Mesenchymal stem cell (in vitro differentiated cells and primary cell): ENCODE measurements around the gene OR10A2.
A peak's percentile ranks its signal among the peaks of the same experiment; 100 is the strongest.

Source experiments
- DNase-seq: peaks from one replicate; pipeline ENCODE4 v3.0.0-alpha.2; 2013
- H2AFZ ChIP-seq: one replicate; pipeline ENCODE4 v1.6.1; 2013; ENCODE audit warnings: low read depth, mild to moderate bottlenecking, control low read depth, inconsistent platforms, low read length, moderate library complexity
- H2AK5ac ChIP-seq: 2 replicates; pipeline ENCODE4 v1.6.1; 2013; ENCODE audit warnings: low read length, moderate library complexity, mild to moderate bottlenecking, inconsistent platforms; ENCODE audit not compliant: severe bottlenecking
- H2BK120ac ChIP-seq: one replicate; pipeline ENCODE4 v1.6.1; 2013; ENCODE audit warnings: low read depth, mild to moderate bottlenecking, inconsistent platforms, low read length, moderate library complexity
- H2BK12ac ChIP-seq, 2 experiments: one replicate each; pipeline ENCODE4 v1.6.1; 2013; ENCODE audit warnings: inconsistent platforms in 2 of 2, low read length in 2 of 2, mild to moderate bottlenecking in 2 of 2, moderate library complexity in 2 of 2, control low read depth in 1 of 2
- H2BK15ac ChIP-seq: one replicate; pipeline ENCODE4 v1.6.1; 2013; ENCODE audit warnings: mild to moderate bottlenecking, low read depth, inconsistent platforms; ENCODE audit not compliant: poor library complexity, severe bottlenecking
- H2BK5ac ChIP-seq: 2 replicates; pipeline ENCODE4 v1.6.1; 2013; ENCODE audit warnings: low read depth, mild to moderate bottlenecking, low read length, control low read depth, inconsistent platforms; ENCODE audit not compliant: poor library complexity, severe bottlenecking
- H3K14ac ChIP-seq, 2 experiments: one replicate each; pipeline ENCODE4 v1.6.1; 2013; ENCODE audit warnings: inconsistent platforms in 2 of 2, low read length in 2 of 2, control low read depth in 1 of 2, mild to moderate bottlenecking in 1 of 2, moderate library complexity in 1 of 2
- H3K18ac ChIP-seq, 2 experiments: one replicate each; pipeline ENCODE4 v1.6.1; 2013; ENCODE audit warnings: inconsistent platforms in 2 of 2, low read length in 2 of 2, control low read depth in 1 of 2, low read depth in 1 of 2, mild to moderate bottlenecking in 1 of 2
- H3K23ac ChIP-seq, 2 experiments: one replicate each; pipeline ENCODE4 v1.6.1; 2013; ENCODE audit warnings: inconsistent platforms in 2 of 2, low read length in 2 of 2, mild to moderate bottlenecking in 2 of 2, moderate library complexity in 2 of 2, control low read depth in 1 of 2
- H3K27ac ChIP-seq: 2 replicates; pipeline ENCODE4 v1.5.1; 2013; ENCODE audit warnings: mild to moderate bottlenecking, moderate library complexity, low read length, control low read depth, inconsistent platforms; ENCODE audit not compliant: poor library complexity, severe bottlenecking
- H3K27me3 ChIP-seq, 2 experiments: 2 replicates each; pipeline versions ENCODE4 v1.6.1 to v1.7.0; 2013; ENCODE audit warnings: low read length in 2 of 2, mild to moderate bottlenecking in 2 of 2, moderate library complexity in 2 of 2, control low read depth in 1 of 2, inconsistent platforms in 1 of 2; ENCODE audit not compliant: control insufficient read depth in 1 of 2, insufficient read depth in 1 of 2
- H3K36me3 ChIP-seq, 2 experiments: 2 replicates each; pipeline versions ENCODE4 v1.6.1 to v1.7.0; 2013; ENCODE audit warnings: low read length in 2 of 2, control low read depth in 1 of 2, inconsistent platforms in 1 of 2, low read depth in 1 of 2, mild to moderate bottlenecking in 1 of 2; ENCODE audit not compliant: insufficient read depth in 2 of 2, control insufficient read depth in 1 of 2
- H3K4ac ChIP-seq, 2 experiments: one replicate each; pipeline ENCODE4 v1.6.1; 2013; ENCODE audit warnings: inconsistent platforms in 2 of 2, low read length in 2 of 2, mild to moderate bottlenecking in 2 of 2, moderate library complexity in 2 of 2, control low read depth in 1 of 2, low read depth in 1 of 2
- H3K4me1 ChIP-seq: 2 replicates; pipeline ENCODE4 v1.6.1; 2013; ENCODE audit warnings: low read depth, low read length, control low read depth; ENCODE audit not compliant: control insufficient read depth, insufficient read depth
- H3K4me2 ChIP-seq: 2 replicates; pipeline ENCODE4 v1.6.1; 2013; ENCODE audit warnings: low read length, mild to moderate bottlenecking, inconsistent platforms; ENCODE audit not compliant: poor library complexity, severe bottlenecking
- H3K4me3 ChIP-seq, 2 experiments: 2 replicates each; pipeline versions ENCODE4 v1.5.1 to v1.7.0; 2013; ENCODE audit warnings: low read length in 2 of 2, mild to moderate bottlenecking in 2 of 2, control low read depth in 1 of 2, low read depth in 1 of 2; ENCODE audit not compliant: insufficient read depth in 1 of 2
- H3K79me1 ChIP-seq: replicated peaks from 2 replicates; pipeline ENCODE4 v1.6.1; 2013; ENCODE audit warnings: mild to moderate bottlenecking, control low read depth, low read length, inconsistent platforms; ENCODE audit not compliant: poor library complexity, severe bottlenecking
- H3K9ac ChIP-seq: 2 replicates; pipeline ENCODE4 v1.7.0; 2013; ENCODE audit warnings: mild to moderate bottlenecking, low read length, moderate library complexity
- H3K9me3 ChIP-seq: 2 replicates; pipeline ENCODE4 v1.7.0; 2013; ENCODE audit warnings: mild to moderate bottlenecking, low read length; ENCODE audit not compliant: control insufficient read depth
- H4K8ac ChIP-seq: one replicate; pipeline ENCODE4 v1.6.1; 2013; ENCODE audit warnings: inconsistent platforms, mild to moderate bottlenecking, low read length, moderate library complexity
- H4K91ac ChIP-seq: one replicate; pipeline ENCODE4 v1.6.1; 2013; ENCODE audit warnings: mild to moderate bottlenecking, low read length, inconsistent platforms
- WGBS: methylation state at CpG from one replicate; pipeline ENCODE4 v1.1.7; 2013; ENCODE audit warnings: mixed read lengths; 5-methylcytosine and 5-hydroxymethylcytosine counted together

Gene OR10A2

DNA sequence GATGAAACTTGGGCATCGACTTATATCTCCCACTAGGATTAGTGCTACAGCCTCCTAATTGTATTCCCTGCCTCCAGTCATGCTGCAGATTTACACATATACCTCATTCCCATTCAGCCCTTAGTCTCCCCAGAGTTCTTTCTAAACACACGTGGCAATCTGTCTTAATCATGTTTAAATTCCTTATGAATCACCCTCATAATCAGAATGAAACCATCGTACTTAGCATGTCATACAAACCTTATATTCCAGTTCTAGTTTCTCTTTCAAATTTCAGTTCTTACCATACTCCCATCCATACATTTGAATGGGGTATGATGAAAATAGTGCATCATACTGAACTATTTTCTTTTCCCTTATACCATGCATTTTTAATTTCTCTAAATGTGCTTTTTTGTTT lies 6.0 kb upstream of the OR10A2 start:
- H3K27me3 ChIP-seq: no peaks in the 10 kb centered on the region
- no peak for DNase-seq
- WGBS: 69% methylated on average over 3 of the region's 3 CpGs
- H3K9ac ChIP-seq: no peak overlapping the region
- H2AFZ ChIP-seq: no peak overlapping the region
- no peak overlapping the region for H3K4me2 ChIP-seq
- no peak overlapping the region for H2BK12ac ChIP-seq
- H3K4ac ChIP-seq: no peak overlapping the region
- H3K23ac ChIP-seq: no peak overlapping the region
- no peaks in the 10 kb centered on the region for H3K4me1 ChIP-seq
- no peak overlapping the region for H2BK120ac ChIP-seq
- no peak overlapping the region for H2AK5ac ChIP-seq
- peaks cover 13% of the 10 kb centered on the region for H3K9me3 ChIP-seq
- H3K27ac ChIP-seq: no peak overlapping the region
- H4K91ac ChIP-seq: no peak overlapping the region
- no peaks in the 10 kb centered on the region for H3K36me3 ChIP-seq
- no peak overlapping the region for H2BK15ac ChIP-seq
- H2BK5ac ChIP-seq: no peak overlapping the region
- no peak overlapping the region for H3K14ac ChIP-seq
- H3K79me1 ChIP-seq: no peaks in the 10 kb centered on the region
- H3K4me3 ChIP-seq: no peak overlapping the region
- H3K18ac ChIP-seq: no peak overlapping the region
- no peak overlapping the region for H4K8ac ChIP-seq

DNA sequence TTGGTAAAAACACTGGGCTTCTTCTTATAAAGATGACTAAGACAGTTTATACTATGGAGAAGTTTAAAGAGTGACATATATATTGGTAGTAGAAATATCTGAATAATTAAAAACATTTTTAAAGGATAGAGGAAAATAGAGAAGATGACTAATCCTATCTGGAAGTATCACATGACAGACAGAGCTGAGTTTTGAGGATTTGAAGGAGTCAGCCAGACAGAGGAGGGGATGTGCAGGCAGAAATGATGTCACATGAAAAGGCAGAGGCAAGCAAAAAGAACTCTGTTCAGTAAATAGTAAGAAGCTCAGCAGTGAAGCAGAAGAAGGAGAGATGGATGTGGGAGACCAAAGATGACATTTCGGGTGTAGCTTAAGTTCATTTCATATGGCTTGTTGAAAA lies 1.6 kb downstream of the OR10A2 start:
- no peak overlapping the region for H3K4me3 ChIP-seq
- H3K4me1 ChIP-seq: no peaks in the 10 kb centered on the region

DNA sequence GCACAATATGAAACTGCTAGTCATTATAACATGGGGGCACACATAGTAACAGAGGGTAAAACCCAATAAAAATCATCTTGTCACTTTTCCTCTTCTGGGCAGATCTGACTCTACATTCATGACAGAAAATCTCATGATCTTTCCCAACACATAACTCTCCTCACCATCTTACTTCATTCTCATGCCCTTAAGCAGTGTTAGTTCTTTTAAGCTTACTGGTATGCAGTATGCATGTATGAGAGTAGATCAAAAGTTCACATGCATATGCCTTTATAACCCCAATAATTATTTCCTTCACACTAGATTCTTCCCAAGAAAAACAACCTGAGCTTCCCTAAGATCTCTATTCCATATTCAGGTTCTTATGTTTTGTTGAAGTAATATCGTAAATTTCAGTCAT lies 8.4 kb downstream of the OR10A2 start:
- Histone ChIP-seq H3K36me3 (no peaks in the 10 kb centered on the region), H3K27ac (no peak overlapping the region), H3K4me3 (no peak overlapping the region), H3K9ac (no peak overlapping the region), H4K8ac (no peak overlapping the region), H3K9me3 (no peaks in the 10 kb centered on the region), H3K18ac (no peak overlapping the region), H3K4me1 (no peaks in the 10 kb centered on the region), H4K91ac (no peak overlapping the region), H2BK15ac (no peak overlapping the region), H2BK12ac (no peak overlapping the region), H3K4me2 (no peak overlapping the region), H3K23ac (no peak overlapping the region), H3K27me3 (no peaks in the 10 kb centered on the region), H2BK120ac (no peak overlapping the region), H2AK5ac (no peak overlapping the region), H3K79me1 (no peaks in the 10 kb centered on the region), H2AFZ (no peak overlapping the region), H2BK5ac (no peak overlapping the region), H3K14ac (no peak overlapping the region), H3K4ac (no peak overlapping the region)
- no CpG with 5 or more reads among the region's 1 CpG for WGBS
- DNase-seq: no peak

More for the DNA sequence above, 1.6 kb downstream of the OR10A2 start:
- H3K14ac ChIP-seq: no peak overlapping the region
- H3K36me3 ChIP-seq: no peaks in the 10 kb centered on the region
- H3K9ac ChIP-seq: peak overlapping the region; percentile 46
- H4K91ac ChIP-seq: no peak overlapping the region
- H2BK12ac ChIP-seq: no peak overlapping the region
- H2AFZ ChIP-seq: no peak overlapping the region
- no peak overlapping the region for H3K18ac ChIP-seq
- no peaks in the 10 kb centered on the region for H3K27me3 ChIP-seq
- no peak overlapping the region for H2BK120ac ChIP-seq
- H3K4me2 ChIP-seq: no peak overlapping the region
- H2BK15ac ChIP-seq: no peak overlapping the region
- H3K27ac ChIP-seq: no peak overlapping the region
- H3K9me3 ChIP-seq: no peaks in the 10 kb centered on the region
- H2AK5ac ChIP-seq: no peak overlapping the region
- WGBS: no CpG with 5 or more reads among the region's 1 CpG
- H2BK5ac ChIP-seq: no peak overlapping the region
- H4K8ac ChIP-seq: no peak overlapping the region
- DNase-seq: no peak
- no peak overlapping the region for H3K23ac ChIP-seq
- H3K79me1 ChIP-seq: no peaks in the 10 kb centered on the region
- H3K4ac ChIP-seq: no peak overlapping the region

GRCh38 chr11:6875761-6876160 lies 12.9 kb downstream of the OR10A2 start:
- no peak overlapping the region for H4K8ac ChIP-seq
- H2BK15ac ChIP-seq: no peak overlapping the region
- no peaks in the 10 kb centered on the region for H3K27me3 ChIP-seq
- H3K4me1 ChIP-seq: no peaks in the 10 kb centered on the region
- 91% methylated on average over 1 of the region's 2 CpGs for WGBS
- H3K4ac ChIP-seq: no peak overlapping the region
- H3K23ac ChIP-seq: no peak overlapping the region
- H3K9ac ChIP-seq: no peak overlapping the region
- H2BK12ac ChIP-seq: no peak overlapping the region
- no peak overlapping the region for H3K14ac ChIP-seq
- H2AK5ac ChIP-seq: no peak overlapping the region
- no peak overlapping the region for H2BK5ac ChIP-seq
- H4K91ac ChIP-seq: no peak overlapping the region
- no peak for DNase-seq
- H3K4me2 ChIP-seq: no peak overlapping the region
- H2AFZ ChIP-seq: no peak overlapping the region
- H3K27ac ChIP-seq: no peak overlapping the region
- H3K18ac ChIP-seq: no peak overlapping the region
- no peak overlapping the region for H3K4me3 ChIP-seq
- no peaks in the 10 kb centered on the region for H3K79me1 ChIP-seq
- H3K9me3 ChIP-seq: peaks cover 11% of the 10 kb centered on the region
- no peaks in the 10 kb centered on the region for H3K36me3 ChIP-seq
- no peak overlapping the region for H2BK120ac ChIP-seq
